ENCODE results near the gene MYOCOS. TPM values are rescaled to one million over a fixed set of nuclear protein-coding genes. Genes with fewer than 3 reads are reported as not detected.

Gene MYOCOS
- polyA plus RNA-seq, 1 experiment: not detected

- no peak for DNase-seq (ENCODE audit: low read depth, low spot score)
- no peak overlapping the region for H3K27ac ChIP-seq (ENCODE audit: low read depth, low read length)
- peaks cover 10% of the 10 kb centered on the region for H3K27me3 ChIP-seq (ENCODE audit: control insufficient read depth, insufficient read depth, low read length)
- CTCF ChIA-PET: no interaction called here
- POLR2A ChIA-PET: no interaction called here
- no peak overlapping the region for H3K4me3 ChIP-seq (ENCODE audit: low read depth, low read length)
- no peak for TF ChIP-seq CTCF (IDR thresholded peaks at IDR 0.05; ENCODE audit: low read depth, low read length)
- H3K9me3 ChIP-seq (ENCODE audit: control insufficient read depth, insufficient read depth, low read length): no peaks in the 10 kb centered on the region
Observed at GRCh38 chr1:171616586-171616985, 5.5 kb upstream of the MYOCOS start.

DNA sequence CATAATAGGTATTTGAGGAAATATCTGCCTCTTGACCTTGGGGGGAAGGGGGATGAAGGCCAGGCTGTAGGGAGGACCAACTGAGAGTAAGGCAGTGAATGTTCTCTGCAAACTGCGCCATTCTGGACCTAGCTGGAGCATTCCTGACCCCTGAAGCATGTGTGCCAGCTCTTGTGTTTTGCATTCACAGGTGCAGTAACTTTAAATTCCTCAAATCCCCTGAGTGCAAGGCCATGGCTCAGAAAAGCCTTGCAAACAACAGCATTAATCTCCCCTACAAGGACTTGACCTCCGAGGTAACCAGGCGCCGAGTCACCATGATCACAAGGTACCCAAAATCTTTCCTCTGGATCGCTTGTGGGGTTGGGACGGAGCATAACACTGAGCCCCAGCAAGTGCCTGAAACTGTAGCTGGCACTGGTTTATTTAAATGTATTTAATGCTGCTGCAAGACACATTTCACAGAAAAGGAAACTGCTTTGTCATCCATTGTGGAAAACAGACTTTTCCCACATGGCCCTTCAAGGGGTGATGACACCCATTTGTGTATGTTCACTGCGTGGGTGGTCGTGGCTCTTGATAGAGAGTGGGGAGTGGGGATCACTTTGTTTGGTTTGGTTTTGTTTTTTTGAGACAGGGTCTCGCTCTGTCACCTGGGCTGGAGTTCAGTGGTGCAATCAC, 1.7 kb downstream of the MYOCOS start:
- Histone ChIP-seq H3K27me3 (ENCODE audit: control insufficient read depth, insufficient read depth, low read length) (no peaks in the 10 kb centered on the region), H3K4me3 (ENCODE audit: low read depth, low read length) (no peak overlapping the region), H3K9me3 (ENCODE audit: control insufficient read depth, insufficient read depth, low read length) (no peaks in the 10 kb centered on the region), H3K27ac (ENCODE audit: low read depth, low read length) (no peak overlapping the region)
- no peak for DNase-seq (ENCODE audit: low read depth, low spot score)
- POLR2A ChIA-PET: no interaction called here
- TF ChIP-seq CTCF (IDR thresholded peaks at IDR 0.05; ENCODE audit: low read depth, low read length): no peak
- CTCF ChIA-PET: interaction anchor here (1.7 kb wide), 1 partner anchor 21 kb away, joined by 7 read pairs; no protein-coding TSS in a partner anchor

DNA sequence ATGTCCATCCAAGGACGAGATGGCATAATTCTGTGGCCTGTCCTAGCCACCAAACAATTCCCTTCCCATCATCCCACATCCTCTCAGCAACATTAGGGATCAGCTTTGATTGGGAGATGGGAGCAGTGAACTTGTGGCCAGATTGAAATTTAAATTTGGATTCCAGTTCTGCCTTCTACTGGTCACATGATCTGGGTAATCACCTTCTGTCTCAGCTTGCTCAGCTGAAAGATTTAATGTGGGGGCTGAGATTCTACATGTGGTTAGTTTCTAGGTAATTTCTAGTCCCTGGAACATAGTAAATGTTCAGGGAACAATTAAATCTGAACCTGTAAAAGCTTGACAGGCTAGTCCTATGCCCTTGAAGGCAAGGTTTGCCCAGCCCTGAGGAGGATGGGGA, 3.2 kb downstream of the MYOCOS start:
- Histone ChIP-seq H3K27ac (ENCODE audit: low read depth, low read length) (no peak overlapping the region), H3K4me3 (ENCODE audit: low read depth, low read length) (no peak overlapping the region), H3K27me3 (ENCODE audit: control insufficient read depth, insufficient read depth, low read length) (peaks cover 2% of the 10 kb centered on the region), H3K9me3 (ENCODE audit: control insufficient read depth, insufficient read depth, low read length) (no peaks in the 10 kb centered on the region)
- TF ChIP-seq CTCF (IDR thresholded peaks at IDR 0.05; ENCODE audit: low read depth, low read length): no peak
- no peak for DNase-seq (ENCODE audit: low read depth, low spot score)
- POLR2A ChIA-PET: no interaction called here
- CTCF ChIA-PET: interaction anchor here (2.1 kb wide), 1 partner anchor 20 kb away, joined by 16 read pairs; no protein-coding TSS in a partner anchor

- Histone ChIP-seq H3K9me3 (ENCODE audit: control insufficient read depth, insufficient read depth, low read length) (no peaks in the 10 kb centered on the region), H3K27me3 (ENCODE audit: control insufficient read depth, insufficient read depth, low read length) (peaks cover 2% of the 10 kb centered on the region), H3K27ac (ENCODE audit: low read depth, low read length) (no peak overlapping the region), H3K4me3 (ENCODE audit: low read depth, low read length) (no peak overlapping the region)
- TF ChIP-seq CTCF (IDR thresholded peaks at IDR 0.05; ENCODE audit: low read depth, low read length): no peak
- ChIA-PET POLR2A (no interaction called here), CTCF (no interaction called here)
- DNase-seq (ENCODE audit: low read depth, low spot score): no peak
Observed at GRCh38 chr1:171627020-171627419, 5.0 kb downstream of the MYOCOS start.

- H3K27me3 ChIP-seq (ENCODE audit: control insufficient read depth, insufficient read depth, low read length): peaks cover 2% of the 10 kb centered on the region
- ChIA-PET POLR2A (no interaction called here), CTCF (no interaction called here)
- no peak for TF ChIP-seq CTCF (IDR thresholded peaks at IDR 0.05; ENCODE audit: low read depth, low read length)
- H3K4me3 ChIP-seq (ENCODE audit: low read depth, low read length): no peak overlapping the region
- no peak for DNase-seq (ENCODE audit: low read depth, low spot score)
- H3K27ac ChIP-seq (ENCODE audit: low read depth, low read length): no peak overlapping the region
- no peaks in the 10 kb centered on the region for H3K9me3 ChIP-seq (ENCODE audit: control insufficient read depth, insufficient read depth, low read length)
Observed at GRCh38 chr1:171628225-171628624, 6.2 kb downstream of the MYOCOS start.

Measured in AG04450 (cell line).